Measurements from ENCODE around the gene FAM174B. TPM values are rescaled to one million over a fixed set of nuclear protein-coding genes. Genes with fewer than 3 reads are reported as not detected.

The FAM174B gene
- total RNA-seq, 2 donors from 2014 or later: 32.0 to 183 TPM

DNA sequence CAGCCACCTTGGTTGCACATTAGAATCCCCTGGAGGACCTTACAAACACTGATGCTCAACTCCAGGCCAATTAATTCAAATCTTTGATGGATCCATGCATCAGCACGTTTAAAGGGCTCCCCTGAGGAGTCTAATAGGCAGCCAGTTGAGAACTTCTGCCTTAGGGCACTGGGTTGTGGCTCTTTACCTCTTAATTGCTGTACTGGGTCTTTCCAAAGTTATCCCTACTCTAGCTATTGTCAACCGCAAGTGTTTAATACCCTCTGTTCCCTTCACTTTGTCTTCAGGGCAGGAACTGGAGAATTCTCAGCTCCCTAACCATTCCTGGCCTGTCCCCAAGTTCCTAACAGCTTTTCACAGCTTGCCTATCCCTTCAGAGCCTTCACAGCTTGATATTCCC, 15.0 kb upstream of the FAM174B start:
- WGBS: 90% methylated on average over 2 of the region's 2 CpGs

DNA sequence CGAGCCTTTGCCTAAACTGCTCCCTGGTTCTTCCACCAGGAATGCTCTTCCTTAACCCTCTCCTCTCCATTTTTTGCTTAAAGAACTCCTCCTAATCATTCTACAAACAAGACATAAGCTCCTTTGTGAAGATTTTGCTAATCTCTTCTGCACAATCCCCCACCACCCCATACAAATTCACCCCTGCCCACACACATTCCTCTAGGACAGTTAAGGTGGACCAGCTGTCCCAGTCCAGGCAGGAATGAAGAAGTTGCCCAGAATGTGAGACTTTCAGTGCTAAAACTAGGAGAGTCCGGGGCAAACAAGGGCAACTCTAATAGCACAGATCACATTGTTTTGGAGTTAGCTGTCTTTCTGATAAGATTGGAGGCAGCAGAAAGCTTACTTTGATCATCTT, 13.9 kb upstream of the FAM174B start:
- no peak overlapping the region for H3K4me3 ChIP-seq
- H3K4me1 ChIP-seq (replicated peaks): peaks cover 7% of the 10 kb centered on the region
- no peaks in the 10 kb centered on the region for H3K36me3 ChIP-seq
- TF ChIP-seq CTCF (IDR thresholded peaks at IDR 0.05) (no peak), POLR2AphosphoS5 (IDR thresholded peaks at IDR 0.05) (no peak), POLR2A (IDR thresholded peaks at IDR 0.05) (no peak)
- no peak overlapping the region for H3K27ac ChIP-seq
- no peak for DNase-seq (ENCODE audit: low spot score)
- 81% methylated on average over 2 of the region's 2 CpGs for WGBS
- intact Hi-C loops (cut with DNase I): loop anchor here (5.0 to 10.0 kb wide), 3 partner anchors 45 to 142 kb away; no protein-coding TSS in a partner anchor
- H3K9me3 ChIP-seq: no peaks in the 10 kb centered on the region
- H3K27me3 ChIP-seq (replicated peaks; ENCODE audit: insufficient read depth): no peaks in the 10 kb centered on the region

More for the DNA sequence above, 15.0 kb upstream of the FAM174B start:
- H3K4me1 ChIP-seq (replicated peaks): peaks cover 7% of the 10 kb centered on the region
- no peak for DNase-seq (ENCODE audit: low spot score)
- H3K36me3 ChIP-seq: no peaks in the 10 kb centered on the region
- TF ChIP-seq POLR2AphosphoS5 (IDR thresholded peaks at IDR 0.05): no peak
- H3K27ac ChIP-seq: no peak overlapping the region
- H3K4me3 ChIP-seq: no peak overlapping the region
- H3K27me3 ChIP-seq (replicated peaks; ENCODE audit: insufficient read depth): no peaks in the 10 kb centered on the region
- no peaks in the 10 kb centered on the region for H3K9me3 ChIP-seq
- intact Hi-C loops (cut with DNase I): no loop called here

GRCh38 chr15:92668620-92669019, 13.0 kb upstream of the FAM174B start:
- no peaks in the 10 kb centered on the region for H3K36me3 ChIP-seq
- TF ChIP-seq CTCF (IDR thresholded peaks at IDR 0.05) (no peak), POLR2AphosphoS5 (IDR thresholded peaks at IDR 0.05) (no peak), POLR2A (IDR thresholded peaks at IDR 0.05) (no peak)
- H3K27ac ChIP-seq: no peak overlapping the region
- WGBS: 96% methylated on average over 3 of the region's 3 CpGs
- no peak overlapping the region for H3K4me3 ChIP-seq
- H3K27me3 ChIP-seq (replicated peaks; ENCODE audit: insufficient read depth): no peaks in the 10 kb centered on the region
- no peaks in the 10 kb centered on the region for H3K9me3 ChIP-seq
- H3K4me1 ChIP-seq (replicated peaks): peaks cover 7% of the 10 kb centered on the region
- intact Hi-C loops (cut with DNase I): loop anchor here (5.0 to 10.0 kb wide), 3 partner anchors 46 to 141 kb away; no protein-coding TSS in a partner anchor
- no peak for DNase-seq (ENCODE audit: low spot score)

- no peak for TF ChIP-seq POLR2AphosphoS5 (IDR thresholded peaks at IDR 0.05)
- TF ChIP-seq CTCF (IDR thresholded peaks at IDR 0.05): no peak
- TF ChIP-seq POLR2A (IDR thresholded peaks at IDR 0.05): no peak
- H3K36me3 ChIP-seq: no peaks in the 10 kb centered on the region
- peak overlapping the region in 1 of 2 donors; percentile 25 for H3K27ac ChIP-seq
- H3K9me3 ChIP-seq: no peaks in the 10 kb centered on the region
- H3K27me3 ChIP-seq (replicated peaks; ENCODE audit: insufficient read depth): no peaks in the 10 kb centered on the region
- intact Hi-C loops (cut with DNase I): loop anchor here (5.0 to 10.0 kb wide), 3 partner anchors 47 to 141 kb away; no protein-coding TSS in a partner anchor
- DNase-seq (ENCODE audit: low spot score): no peak
- no peak overlapping the region for H3K4me3 ChIP-seq
- WGBS: 53% methylated on average over 6 of the region's 6 CpGs
- peaks cover 7% of the 10 kb centered on the region for H3K4me1 ChIP-seq (replicated peaks)
These were observed 12.5 kb upstream of the FAM174B start for GRCh38 chr15:92667970-92668485.

DNA sequence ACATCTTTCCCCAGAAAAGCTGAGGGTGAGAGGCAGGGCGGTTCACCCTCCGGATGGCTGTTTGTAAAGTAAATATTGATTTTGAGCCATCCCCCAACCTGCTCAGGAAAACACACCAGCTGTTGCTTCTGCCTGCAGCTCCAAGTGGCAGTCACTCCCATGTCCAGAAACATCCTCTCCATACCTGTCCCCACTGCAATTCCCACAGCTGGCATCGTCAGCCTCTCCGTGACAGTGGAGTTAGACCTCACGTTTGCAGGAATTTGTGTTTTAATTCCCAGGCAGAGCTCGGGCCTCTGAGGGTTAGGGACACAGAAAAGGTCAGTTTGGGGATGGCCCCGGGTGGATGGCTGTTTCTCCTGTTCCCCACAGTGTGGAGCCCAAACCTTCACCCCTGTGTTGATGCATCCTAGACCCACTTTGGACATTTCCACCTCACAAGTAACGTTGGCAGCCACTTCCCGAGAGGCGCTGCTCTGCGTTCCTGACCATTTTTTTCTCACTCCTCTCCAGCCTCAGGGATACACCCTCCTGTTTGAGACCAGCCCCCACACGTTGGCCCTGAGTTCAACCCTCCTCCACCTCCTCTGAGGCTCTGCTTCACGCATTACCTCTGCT, 11.8 kb upstream of the FAM174B start:
- H3K27me3 ChIP-seq (replicated peaks; ENCODE audit: insufficient read depth): no peaks in the 10 kb centered on the region
- intact Hi-C loops (cut with DNase I): loop anchor here (5.0 to 10.0 kb wide), 3 partner anchors 47 to 140 kb away; no protein-coding TSS in a partner anchor

More for the DNA sequence above, 11.8 kb upstream of the FAM174B start:
- Histone ChIP-seq H3K4me1 (replicated peaks) (peaks cover 7% of the 10 kb centered on the region), H3K4me3 (no peak overlapping the region), H3K9me3 (no peaks in the 10 kb centered on the region), H3K36me3 (no peaks in the 10 kb centered on the region), H3K27ac (peak overlapping the region; percentile 13 to 39)
- no peak for DNase-seq (ENCODE audit: low spot score)
- TF ChIP-seq POLR2AphosphoS5 (IDR thresholded peaks at IDR 0.05): no peak
- no peak for TF ChIP-seq CTCF (IDR thresholded peaks at IDR 0.05)
- no peak for TF ChIP-seq POLR2A (IDR thresholded peaks at IDR 0.05)
- 28% methylated on average over 13 of the region's 13 CpGs for WGBS

Measured in prostate gland (tissue), 2 donors.